DMS114 treated with DMSO at 0.1 percent for 48 hours (cell line): ENCODE data around the gene TTF2.
"Not testable (repeated sequence)": the region's sequence is repeated elsewhere in the genome, so short reads cannot be mapped to it uniquely, and the experiment has no call there.

Experiments used
- DNase-seq: peaks from one replicate; lab custom pipeline; 2025; ENCODE audit not compliant: unreplicated experiment; lab: John Stamatoyannopoulos, UW

The TTF2 gene

GRCh38 chr1:117092594-117092993 is 32.5 kb downstream of the TTF2 start:
- no peak for DNase-seq

GRCh38 chr1:117093091-117093534 is 33.0 kb downstream of the TTF2 start:
- no peak for DNase-seq

DNA sequence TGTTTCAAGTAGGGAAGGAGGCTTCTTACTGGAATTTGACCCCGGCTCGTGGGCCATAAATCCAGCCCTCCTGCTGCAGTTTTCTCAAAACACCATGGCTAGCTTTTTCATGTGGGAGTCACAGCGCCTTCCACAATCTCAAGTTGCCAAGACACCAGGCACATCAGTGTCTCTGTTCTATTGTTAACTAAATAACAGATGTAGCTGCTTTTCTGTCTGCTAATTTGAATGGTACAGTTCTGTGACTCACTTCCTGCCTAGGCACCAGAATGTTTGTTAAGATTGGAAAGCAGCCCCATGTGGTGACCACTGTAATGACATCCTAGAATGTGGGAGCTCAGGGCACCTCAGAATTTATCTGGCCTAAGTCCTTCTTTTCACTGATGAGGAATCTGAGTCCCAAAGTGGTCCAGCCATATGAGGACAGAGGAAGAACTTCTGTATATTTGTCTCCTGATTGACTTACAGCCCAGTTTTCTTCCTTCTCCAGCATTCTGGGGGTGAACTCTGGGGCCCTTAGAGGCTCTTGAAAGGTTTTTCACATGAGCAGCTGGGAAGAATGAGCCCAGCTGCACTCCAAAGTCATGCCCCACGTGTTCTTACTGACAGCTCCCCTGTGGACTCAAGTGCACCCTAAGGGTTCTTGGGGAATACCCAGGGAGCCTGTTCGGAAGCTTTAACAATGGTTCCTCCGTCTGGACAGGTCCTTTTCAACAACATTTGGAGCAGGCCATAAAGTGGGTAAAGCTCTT is 33.9 kb downstream of the TTF2 start:
- DNase-seq = no peak

DNA sequence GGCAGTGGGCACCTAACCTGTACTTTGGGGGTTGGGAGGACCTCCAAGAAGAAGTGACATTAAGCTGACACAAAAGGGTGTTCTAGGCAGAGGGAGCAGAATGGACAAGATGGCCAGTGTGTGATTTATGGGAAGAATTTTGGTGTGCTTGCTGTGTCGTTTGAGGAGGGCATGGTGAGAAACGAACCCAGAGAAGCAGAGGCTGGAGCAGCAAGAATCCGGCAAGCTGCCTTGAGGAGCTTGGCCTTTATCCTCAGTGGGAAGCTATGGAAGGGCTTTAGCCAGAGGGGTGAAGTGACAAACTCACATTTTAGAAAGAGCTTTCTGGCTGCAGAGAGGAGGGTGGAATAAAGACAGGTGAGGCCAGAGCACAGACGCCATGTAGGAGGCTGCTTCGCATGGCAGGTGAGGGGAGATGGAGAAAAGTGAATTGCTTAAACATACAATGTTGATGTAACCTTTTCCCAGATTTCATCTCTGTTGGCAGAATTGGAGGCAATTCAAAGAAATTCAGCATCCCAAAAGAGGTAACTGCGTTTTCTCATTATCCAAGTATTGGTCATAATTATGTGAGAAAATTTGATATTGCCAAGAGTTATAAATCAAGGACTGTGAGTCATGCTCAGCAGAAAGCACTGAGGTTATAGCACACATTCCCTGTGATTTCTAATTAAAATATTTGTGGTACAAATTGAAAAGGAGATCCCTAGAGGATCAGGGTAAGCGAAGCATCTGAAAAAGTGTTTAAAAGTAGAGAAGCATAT is 34.9 kb downstream of the TTF2 start:
- DNase-seq = no peak

- no peak for DNase-seq
Observed at GRCh38 chr1:117096951-117097408, 36.9 kb downstream of the TTF2 start.

DNA sequence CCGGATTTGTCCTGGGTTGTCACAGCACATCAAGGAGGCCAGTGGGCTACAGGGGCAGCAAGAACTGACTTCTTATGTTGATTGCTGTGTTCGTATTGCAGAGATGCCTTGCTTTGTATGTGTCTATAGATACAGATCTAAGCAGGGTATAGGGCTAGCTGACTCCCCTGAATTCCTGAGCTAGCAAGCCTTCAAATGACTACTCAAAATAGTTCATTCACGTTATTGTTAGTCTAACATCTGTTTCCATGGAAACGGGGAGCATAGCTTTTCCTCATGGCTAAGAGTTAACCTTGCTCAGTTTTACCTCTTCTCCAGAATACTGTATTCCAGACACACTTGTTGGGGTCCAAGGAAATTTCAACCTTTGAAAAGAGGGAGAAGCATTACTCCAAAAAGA is 37.3 kb downstream of the TTF2 start:
- DNase-seq = no peak

GRCh38 chr1:117098287-117098890 is 38.3 kb downstream of the TTF2 start:
- DNase-seq = no peak

DNA sequence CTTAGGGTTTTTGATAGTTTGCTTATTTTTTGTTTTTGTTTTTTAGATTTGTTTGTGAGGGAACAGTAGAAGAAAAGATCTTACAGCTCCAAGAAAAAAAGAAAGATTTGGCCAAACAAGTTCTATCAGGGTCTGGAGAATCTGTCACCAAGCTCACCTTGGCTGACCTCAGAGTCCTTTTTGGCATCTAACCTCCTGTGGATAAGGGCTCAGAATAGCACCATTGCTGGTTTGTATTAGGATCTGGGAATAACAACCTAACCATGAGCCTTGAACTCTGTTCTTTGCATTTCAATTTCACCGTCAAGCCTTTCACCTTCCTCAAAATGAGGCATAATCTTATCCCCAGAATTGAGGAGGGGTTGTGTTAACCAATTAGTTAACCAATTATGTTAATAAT is 41.2 kb downstream of the TTF2 start:
- no peak for DNase-seq

GRCh38 chr1:117101858-117102257 is 41.7 kb downstream of the TTF2 start:
- not testable (repeated sequence) for DNase-seq

DNA sequence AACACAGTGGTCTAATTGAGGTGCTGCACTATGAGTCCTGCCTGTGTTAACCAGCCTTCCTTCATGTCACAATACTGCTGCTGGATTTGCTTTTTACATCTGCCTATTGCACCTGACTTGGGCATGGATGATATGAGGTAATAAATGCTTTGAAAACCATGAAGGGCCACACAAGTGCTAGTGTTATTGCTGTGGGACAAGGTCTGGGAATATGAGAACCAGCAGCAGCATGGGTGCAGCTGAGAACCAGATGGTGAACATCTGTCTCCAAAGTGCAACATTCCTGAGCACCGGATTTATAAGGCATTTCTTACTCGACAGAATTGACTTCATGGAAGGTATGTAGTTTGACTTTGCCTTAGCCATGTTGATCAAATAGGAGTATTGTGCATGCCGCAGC is 44.9 kb downstream of the TTF2 start:
- DNase-seq = no peak

GRCh38 chr1:117105722-117106121 is 45.6 kb downstream of the TTF2 start:
- DNase-seq = no peak

DNA sequence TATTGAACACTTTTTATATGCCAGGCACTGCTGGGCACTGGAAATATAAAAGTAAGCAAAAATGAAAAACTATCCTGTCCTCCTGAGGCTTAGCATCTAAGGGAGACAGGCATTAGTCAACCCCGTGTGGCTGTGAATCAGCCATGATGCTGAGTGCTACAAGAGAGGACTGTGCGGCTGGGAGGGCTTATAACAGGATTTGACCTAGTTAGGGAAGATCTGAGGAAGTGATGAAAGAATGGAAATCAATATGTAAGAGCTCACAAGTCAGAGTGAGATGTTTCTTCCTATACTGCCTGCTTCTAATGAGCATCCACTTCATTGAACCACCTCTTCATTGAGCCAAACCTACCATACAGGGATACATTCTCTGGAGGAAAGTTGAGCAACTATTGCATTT is 46.4 kb downstream of the TTF2 start:
- no peak for DNase-seq

- DNase-seq = no peak
Observed at GRCh38 chr1:117107364-117107763, 47.2 kb downstream of the TTF2 start.

GRCh38 chr1:117110774-117111173 is 50.6 kb downstream of the TTF2 start:
- DNase-seq = no peak

DNA sequence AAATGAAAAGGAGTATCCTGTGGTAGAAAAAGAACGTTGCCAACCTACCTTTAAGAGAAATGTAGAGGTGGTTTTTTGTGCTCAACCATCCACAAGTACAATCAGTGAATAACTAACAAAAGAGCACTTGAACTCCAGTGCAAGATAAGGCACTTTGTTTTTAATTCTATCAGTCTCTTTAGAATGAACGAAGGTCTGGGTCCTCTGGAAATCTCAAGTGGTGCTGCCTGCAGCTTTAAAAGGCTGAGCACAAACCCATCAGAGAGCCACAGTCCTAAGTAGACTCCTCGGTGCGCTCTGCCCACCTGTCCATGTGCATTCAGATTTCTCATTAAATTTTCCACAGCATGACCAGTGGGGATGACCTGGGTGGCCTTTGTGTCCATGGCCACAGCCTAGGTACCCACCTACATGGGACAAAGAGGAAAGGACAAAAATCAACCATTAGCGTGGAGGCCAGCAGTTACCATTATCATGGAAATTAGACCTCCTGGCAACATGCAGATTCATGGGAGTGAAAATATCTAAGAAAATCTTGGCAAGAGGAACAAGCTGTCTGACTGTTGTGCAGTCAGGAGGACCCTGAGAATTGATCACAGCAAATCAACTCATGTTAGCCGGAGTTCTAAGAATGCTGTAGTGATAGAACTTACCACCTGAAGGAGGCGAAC is 52.1 kb downstream of the TTF2 start:
- no peak for DNase-seq

GRCh38 chr1:117113199-117113598 is 53.1 kb downstream of the TTF2 start:
- no peak for DNase-seq

DNA sequence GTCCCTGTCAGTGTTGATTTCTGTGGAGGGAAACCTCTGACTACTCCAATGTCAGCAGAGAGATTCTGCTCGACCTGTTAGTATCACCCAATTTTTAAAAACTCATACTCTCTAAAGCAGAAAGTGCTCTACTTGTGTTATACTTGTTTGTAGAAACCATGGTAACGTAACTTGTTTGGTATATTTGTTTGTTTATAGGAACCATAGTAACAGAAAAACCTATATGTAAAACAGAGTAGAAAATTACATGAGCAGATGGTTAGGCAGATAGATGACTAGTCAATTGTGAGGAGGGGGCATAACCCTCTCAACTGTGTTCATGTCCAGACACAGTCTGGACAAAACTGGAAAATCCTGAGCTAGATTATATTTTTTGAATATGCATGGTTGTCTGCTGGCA is 54.8 kb downstream of the TTF2 start:
- DNase-seq = no peak

GRCh38 chr1:117116090-117116783 is 56.1 kb downstream of the TTF2 start:
- DNase-seq = no peak

DNA sequence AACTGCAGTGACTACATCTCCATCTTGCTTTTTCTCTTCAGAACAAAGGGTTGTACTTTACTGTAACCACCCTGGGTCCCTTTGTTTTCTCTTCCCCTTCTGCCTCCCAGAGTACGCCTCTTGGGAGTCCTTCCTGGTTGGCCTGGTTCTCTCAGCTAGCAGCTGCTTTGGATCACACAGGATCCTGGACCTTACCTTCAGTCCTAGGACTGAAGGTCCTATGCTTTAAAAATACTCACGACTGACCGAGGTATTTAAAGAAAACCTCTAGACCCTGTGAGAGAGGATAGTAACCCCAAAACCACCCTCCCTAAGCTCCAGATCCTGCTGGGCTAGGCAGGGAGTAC is 56.6 kb downstream of the TTF2 start:
- no peak for DNase-seq

DNA sequence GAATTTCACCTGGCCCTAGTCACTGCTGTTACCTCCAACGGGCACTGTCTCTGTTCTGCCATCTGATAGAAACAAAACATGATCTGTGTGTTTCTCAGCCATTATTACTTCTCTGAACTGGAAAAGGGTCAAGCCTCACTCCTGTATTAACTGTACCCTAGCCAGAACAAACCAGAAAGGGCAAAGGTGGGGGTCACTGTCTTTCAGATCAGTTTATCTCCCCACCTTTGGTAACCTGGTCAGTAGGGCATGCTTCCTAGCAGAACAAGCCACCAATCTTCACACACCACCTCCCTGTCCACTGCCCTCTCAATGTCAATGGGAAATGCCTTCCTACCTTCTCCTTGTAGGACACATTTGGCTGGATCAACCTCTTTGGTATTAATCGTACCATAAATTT is 57.6 kb downstream of the TTF2 start:
- no peak for DNase-seq

GRCh38 chr1:117118137-117118536 is 58.0 kb downstream of the TTF2 start:
- no peak for DNase-seq
